IPS-18a (cell line): ENCODE measurements around the gene RNF213.
"Not testable (repeated sequence)": the region's sequence is repeated elsewhere in the genome, so short reads cannot be mapped to it uniquely, and the experiment has no call there.

Experiments used
- H3K27ac ChIP-seq: one replicate; pipeline ENCODE4 v1.5.1; 2013; ENCODE audit warnings: low read length
- H3K27me3 ChIP-seq: one replicate; pipeline ENCODE4 v1.6.1; 2013; ENCODE audit warnings: mild to moderate bottlenecking, low read length; ENCODE audit not compliant: control insufficient read depth, insufficient read depth
- H3K36me3 ChIP-seq: one replicate; pipeline ENCODE4 v1.6.1; 2013; ENCODE audit warnings: low read depth, low read length; ENCODE audit not compliant: control insufficient read depth
- H3K4me1 ChIP-seq: one replicate; pipeline ENCODE4 v1.6.1; 2013; ENCODE audit warnings: low read depth, low read length; ENCODE audit not compliant: control insufficient read depth
- H3K4me3 ChIP-seq: one replicate; pipeline ENCODE4 v1.5.1; 2013; ENCODE audit warnings: low read length
- H3K9ac ChIP-seq: one replicate; pipeline ENCODE4 v1.6.1; 2013; ENCODE audit warnings: mild to moderate bottlenecking, low read length, moderate library complexity
- H3K9me3 ChIP-seq: one replicate; pipeline ENCODE4 v1.6.1; 2013; ENCODE audit warnings: low read depth, low read length; ENCODE audit not compliant: control insufficient read depth

Gene RNF213

DNA sequence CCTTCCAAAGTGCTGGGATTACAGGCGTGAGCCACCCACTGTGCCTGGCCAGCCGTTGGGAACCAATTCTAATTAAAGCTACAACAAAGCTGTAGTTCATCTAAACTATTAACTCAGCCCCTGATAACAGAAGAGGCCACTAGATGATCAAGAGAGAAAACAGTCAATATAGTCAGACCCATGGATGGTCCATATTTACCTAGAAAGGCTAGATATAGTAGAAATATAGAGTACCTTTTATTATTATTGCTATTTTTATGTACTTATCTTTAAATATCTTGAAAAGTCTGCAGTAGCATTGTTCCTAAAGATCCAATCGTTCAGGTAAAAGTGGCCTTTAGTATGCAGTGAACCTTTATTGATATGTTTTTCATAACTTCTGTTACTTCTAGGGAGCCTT is 43.2 kb downstream of the RNF213 start:
- no peak overlapping the region for H3K9ac ChIP-seq
- no peak overlapping the region for H3K27ac ChIP-seq
- peaks cover 30% of the 10 kb centered on the region for H3K36me3 ChIP-seq
- no peak overlapping the region for H3K4me3 ChIP-seq
- no peaks in the 10 kb centered on the region for H3K27me3 ChIP-seq
- H3K4me1 ChIP-seq = no peaks in the 10 kb centered on the region
- no peaks in the 10 kb centered on the region for H3K9me3 ChIP-seq

- Histone ChIP-seq H3K9me3 (no peaks in the 10 kb centered on the region), H3K9ac (no peak overlapping the region), H3K36me3 (peaks cover 35% of the 10 kb centered on the region), H3K4me1 (no peaks in the 10 kb centered on the region), H3K4me3 (no peak overlapping the region), H3K27ac (no peak overlapping the region), H3K27me3 (no peaks in the 10 kb centered on the region)
Observed at GRCh38 chr17:80307994-80308691, 47.5 kb downstream of the RNF213 start.

GRCh38 chr17:80308692-80309517 is 48.3 kb downstream of the RNF213 start:
- Histone ChIP-seq H3K9me3 (no peaks in the 10 kb centered on the region), H3K27me3 (no peaks in the 10 kb centered on the region), H3K27ac (no peak overlapping the region), H3K9ac (no peak overlapping the region), H3K4me3 (no peak overlapping the region), H3K4me1 (no peaks in the 10 kb centered on the region), H3K36me3 (peaks cover 36% of the 10 kb centered on the region)

DNA sequence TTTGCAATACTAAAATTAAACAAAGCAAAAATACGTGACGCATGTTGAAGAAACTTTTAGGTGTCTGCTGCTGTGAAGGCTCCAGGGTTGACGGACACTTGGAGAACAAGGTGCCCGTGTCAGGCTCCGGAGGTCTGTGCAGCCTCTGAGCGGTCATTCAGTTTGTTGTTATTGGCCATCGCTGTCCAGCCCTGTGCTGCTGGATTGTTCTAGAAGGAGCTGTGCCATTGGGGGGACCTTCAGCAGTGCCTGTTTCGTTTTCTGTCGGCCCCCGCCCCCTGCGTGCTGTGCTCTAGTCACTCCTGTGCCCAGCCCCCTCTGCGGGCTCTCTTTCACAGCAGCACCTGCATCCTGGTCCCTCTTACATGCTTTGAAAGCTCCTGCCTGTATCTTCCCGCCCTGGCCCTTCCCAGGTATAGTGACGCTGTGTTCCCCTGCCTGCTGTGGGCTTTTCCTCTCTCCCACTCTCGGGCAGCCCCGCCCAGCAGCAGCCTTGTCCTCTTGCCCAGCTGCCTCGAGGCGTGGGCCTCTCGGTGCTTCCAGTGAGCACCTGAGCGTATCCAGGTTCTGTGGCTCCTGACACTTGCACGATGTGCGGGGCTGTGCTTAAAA is 50.7 kb downstream of the RNF213 start:
- Histone ChIP-seq H3K36me3 (peaks cover 29% of the 10 kb centered on the region), H3K9ac (no peak overlapping the region), H3K4me1 (no peaks in the 10 kb centered on the region), H3K27ac (no peak overlapping the region), H3K9me3 (no peaks in the 10 kb centered on the region), H3K4me3 (no peak overlapping the region), H3K27me3 (no peaks in the 10 kb centered on the region)

DNA sequence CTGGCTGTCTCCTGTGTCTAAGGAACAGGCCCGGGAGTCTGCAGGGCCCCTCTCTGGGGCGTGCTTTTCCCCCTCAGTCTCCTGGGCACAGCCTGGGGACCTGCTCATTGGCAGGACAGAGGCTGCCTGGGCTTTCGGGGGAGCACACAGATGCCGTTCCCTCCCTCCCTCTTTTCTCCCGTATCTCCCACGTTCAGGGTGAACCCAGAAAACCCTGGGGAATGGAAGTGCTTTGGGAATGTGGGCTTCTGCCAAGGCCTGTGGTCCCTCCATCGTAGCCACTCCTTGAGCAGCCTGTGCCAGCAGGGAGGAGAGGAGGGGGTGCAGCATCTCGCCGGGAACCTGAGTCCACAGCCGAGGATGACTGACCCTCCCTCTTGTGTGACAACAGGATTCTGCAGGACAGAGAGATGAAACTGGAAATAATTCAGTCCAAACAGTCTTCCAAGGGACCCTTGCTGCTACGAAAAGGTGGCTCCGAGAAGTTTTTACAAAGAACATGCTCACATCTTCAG is 52.0 kb downstream of the RNF213 start:
- Histone ChIP-seq H3K27ac (no peak overlapping the region), H3K4me1 (no peaks in the 10 kb centered on the region), H3K27me3 (no peaks in the 10 kb centered on the region), H3K9ac (no peak overlapping the region), H3K4me3 (no peak overlapping the region), H3K36me3 (peaks cover 31% of the 10 kb centered on the region), H3K9me3 (no peaks in the 10 kb centered on the region)

GRCh38 chr17:80313160-80313829 is 52.6 kb downstream of the RNF213 start:
- H3K9me3 ChIP-seq = no peaks in the 10 kb centered on the region
- H3K4me1 ChIP-seq = no peaks in the 10 kb centered on the region
- H3K27ac ChIP-seq = no peak overlapping the region
- no peak overlapping the region for H3K9ac ChIP-seq
- no peaks in the 10 kb centered on the region for H3K27me3 ChIP-seq
- peaks cover 30% of the 10 kb centered on the region for H3K36me3 ChIP-seq
- H3K4me3 ChIP-seq = no peak overlapping the region

- H3K36me3 ChIP-seq = peaks cover 26% of the 10 kb centered on the region
- H3K9me3 ChIP-seq, H3K27me3 ChIP-seq, H3K9ac ChIP-seq, H3K4me1 ChIP-seq, H3K4me3 ChIP-seq, H3K27ac ChIP-seq: not testable (repeated sequence)
Observed at GRCh38 chr17:80313946-80314345, 53.3 kb downstream of the RNF213 start.

GRCh38 chr17:80315517-80316182 is 55.0 kb downstream of the RNF213 start:
- Histone ChIP-seq H3K9ac (no peak overlapping the region), H3K27me3 (no peaks in the 10 kb centered on the region), H3K27ac (no peak overlapping the region), H3K4me1 (no peaks in the 10 kb centered on the region), H3K9me3 (no peaks in the 10 kb centered on the region), H3K36me3 (peaks cover 35% of the 10 kb centered on the region), H3K4me3 (no peak overlapping the region)

DNA sequence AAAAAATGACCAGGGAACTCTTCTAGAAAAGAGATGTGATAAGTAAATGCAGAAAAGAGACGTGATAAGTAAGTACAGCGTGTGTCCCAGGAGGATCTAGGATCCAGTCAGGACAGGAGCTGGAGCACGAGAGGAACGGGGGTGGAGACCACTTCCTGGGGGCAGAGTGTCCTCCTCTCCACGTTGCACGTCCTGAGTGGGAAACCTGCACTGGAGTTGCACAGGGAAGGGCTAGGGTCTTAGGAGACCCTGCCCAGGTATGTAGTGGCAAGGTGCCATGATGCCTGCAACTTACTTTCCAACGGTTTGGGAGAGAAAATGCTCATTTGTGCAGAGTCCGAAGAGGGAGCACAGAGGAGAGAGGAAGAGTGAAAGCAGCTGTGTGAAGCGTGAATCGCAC is 55.8 kb downstream of the RNF213 start:
- H3K9ac ChIP-seq = no peak overlapping the region
- peaks cover 32% of the 10 kb centered on the region for H3K36me3 ChIP-seq
- H3K4me1 ChIP-seq = no peaks in the 10 kb centered on the region
- H3K4me3 ChIP-seq = no peak overlapping the region
- H3K27me3 ChIP-seq = no peaks in the 10 kb centered on the region
- H3K9me3 ChIP-seq = no peaks in the 10 kb centered on the region
- H3K27ac ChIP-seq = no peak overlapping the region

GRCh38 chr17:80316927-80317705 is 56.5 kb downstream of the RNF213 start:
- Histone ChIP-seq H3K36me3 (peaks cover 32% of the 10 kb centered on the region), H3K4me1 (no peaks in the 10 kb centered on the region), H3K27me3 (no peaks in the 10 kb centered on the region), H3K4me3 (no peak overlapping the region), H3K27ac (no peak overlapping the region), H3K9me3 (no peaks in the 10 kb centered on the region), H3K9ac (no peak overlapping the region)
